ENCODE measurements around the gene ZNF524.

- no peak for TF ChIP-seq CTCF (IDR thresholded peaks at IDR 0.05; ENCODE audit: borderline replicate concordance, extremely low read depth, low read length, poor library complexity, severe bottlenecking)
- TF ChIP-seq EZH2 (IDR thresholded peaks at IDR 0.05; ENCODE audit: borderline replicate concordance, low read depth, low read length, severe bottlenecking): no peak
Observed at GRCh38 chr19:55614711-55615542, 14.8 kb downstream of the ZNF524 start.

All from DND-41 (cell line).